Osteocyte (in vitro differentiated cells): ENCODE measurements around the gene TMEM59. TPM values are rescaled to one million over a fixed set of nuclear protein-coding genes. Genes with fewer than 3 reads are reported as not detected.

Experiments used
- DNase-seq: peaks from one replicate; pipeline ENCODE4 v3.0.0; 2021; ENCODE audit warnings: mixed read lengths; ENCODE audit not compliant: unreplicated experiment; ENCODE audit errors: extremely low spot score
- H3K27ac Mint-ChIP-seq: one replicate; pipeline ENCODE4 v1.8.0; 2021; ENCODE audit warnings: mild to moderate bottlenecking, mixed read lengths; ENCODE audit not compliant: unreplicated experiment
- H3K27me3 Mint-ChIP-seq: one replicate; pipeline ENCODE4 v1.8.0; 2021; ENCODE audit warnings: mixed read lengths; ENCODE audit not compliant: unreplicated experiment
- H3K36me3 Mint-ChIP-seq: one replicate; pipeline ENCODE4 v1.8.0; 2021; ENCODE audit warnings: mixed read lengths; ENCODE audit not compliant: unreplicated experiment
- H3K4me1 Mint-ChIP-seq: one replicate; pipeline ENCODE4 v1.8.0; 2021; ENCODE audit warnings: mixed read lengths; ENCODE audit not compliant: unreplicated experiment
- H3K4me3 Mint-ChIP-seq: one replicate; pipeline ENCODE4 v1.8.0; 2021; ENCODE audit warnings: mild to moderate bottlenecking, moderate library complexity, mixed read lengths; ENCODE audit not compliant: unreplicated experiment
- H3K9me3 Mint-ChIP-seq: one replicate; pipeline ENCODE4 v1.8.0; 2021; ENCODE audit warnings: mixed read lengths; ENCODE audit not compliant: unreplicated experiment
- CTCF ChIP-seq: fragments of 200-600 bp; sonication (generic); IDR thresholded peaks from 2 replicates; pipeline ENCODE4 v1.5.0; 2021; ENCODE audit warnings: antibody characterized with exemption, mild to moderate bottlenecking, moderate library complexity
- total RNA-seq: library from RNA; stranded (reverse); gene quantifications from 2 replicates; pipeline ENCODE4 v1.2.1, GENCODE V29; 2021

TMEM59 gene
- total RNA-seq, 1 donor from 2014 or later, result 409 TPM

GRCh38 chr1:54046671-54047383 lies 6.2 kb downstream of the TMEM59 start:
- Mint-ChIP-seq H3K27ac (no peak overlapping the region), H3K4me3 (no peak overlapping the region), H3K9me3 (no peaks in the 10 kb centered on the region), H3K27me3 (no peaks in the 10 kb centered on the region), H3K4me1 (peaks cover 11% of the 10 kb centered on the region), H3K36me3 (peaks cover 27% of the 10 kb centered on the region)
- TF ChIP-seq CTCF, result no peak
- DNase-seq, result no peak

DNA sequence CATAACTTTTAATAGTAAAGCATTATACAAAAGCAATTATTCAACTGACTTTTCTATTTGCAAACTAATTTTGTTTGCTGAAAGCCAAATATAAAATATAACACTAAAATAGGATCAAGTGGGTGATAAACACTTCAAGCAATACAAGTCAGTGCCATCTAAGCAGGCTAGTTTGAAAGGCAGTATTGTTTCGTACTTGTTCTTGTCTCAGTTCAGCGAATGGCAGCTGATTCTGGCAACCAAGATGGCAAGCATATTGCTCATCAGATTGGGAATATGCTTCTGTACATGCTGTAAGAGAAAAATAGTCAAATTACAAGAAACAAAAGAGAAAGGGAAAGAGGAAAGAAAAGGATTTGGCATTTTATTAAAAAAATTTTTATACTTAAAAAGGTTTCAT lies 7.5 kb downstream of the TMEM59 start:
- Mint-ChIP-seq H3K27ac (no peak overlapping the region), H3K4me3 (no peak overlapping the region), H3K36me3 (peaks cover 34% of the 10 kb centered on the region), H3K27me3 (no peaks in the 10 kb centered on the region), H3K9me3 (no peaks in the 10 kb centered on the region), H3K4me1 (peaks cover 9% of the 10 kb centered on the region)
- DNase-seq, result no peak
- no peak for TF ChIP-seq CTCF

- Mint-ChIP-seq H3K27ac (no peak overlapping the region), H3K4me3 (no peak overlapping the region), H3K4me1 (peaks cover 2% of the 10 kb centered on the region), H3K36me3 (peaks cover 52% of the 10 kb centered on the region), H3K27me3 (no peaks in the 10 kb centered on the region), H3K9me3 (no peaks in the 10 kb centered on the region)
- TF ChIP-seq CTCF, result no peak
- DNase-seq, result no peak
These were observed 11.2 kb downstream of the TMEM59 start for GRCh38 chr1:54041806-54042205.

GRCh38 chr1:54037476-54037875 lies 15.5 kb downstream of the TMEM59 start:
- DNase-seq, result no peak
- H3K9me3 Mint-ChIP-seq, result no peaks in the 10 kb centered on the region
- peaks cover 58% of the 10 kb centered on the region for H3K36me3 Mint-ChIP-seq
- H3K4me1 Mint-ChIP-seq, result no peaks in the 10 kb centered on the region
- no peaks in the 10 kb centered on the region for H3K27me3 Mint-ChIP-seq
- TF ChIP-seq CTCF, result no peak
- no peak overlapping the region for H3K27ac Mint-ChIP-seq
- H3K4me3 Mint-ChIP-seq, result no peak overlapping the region

DNA sequence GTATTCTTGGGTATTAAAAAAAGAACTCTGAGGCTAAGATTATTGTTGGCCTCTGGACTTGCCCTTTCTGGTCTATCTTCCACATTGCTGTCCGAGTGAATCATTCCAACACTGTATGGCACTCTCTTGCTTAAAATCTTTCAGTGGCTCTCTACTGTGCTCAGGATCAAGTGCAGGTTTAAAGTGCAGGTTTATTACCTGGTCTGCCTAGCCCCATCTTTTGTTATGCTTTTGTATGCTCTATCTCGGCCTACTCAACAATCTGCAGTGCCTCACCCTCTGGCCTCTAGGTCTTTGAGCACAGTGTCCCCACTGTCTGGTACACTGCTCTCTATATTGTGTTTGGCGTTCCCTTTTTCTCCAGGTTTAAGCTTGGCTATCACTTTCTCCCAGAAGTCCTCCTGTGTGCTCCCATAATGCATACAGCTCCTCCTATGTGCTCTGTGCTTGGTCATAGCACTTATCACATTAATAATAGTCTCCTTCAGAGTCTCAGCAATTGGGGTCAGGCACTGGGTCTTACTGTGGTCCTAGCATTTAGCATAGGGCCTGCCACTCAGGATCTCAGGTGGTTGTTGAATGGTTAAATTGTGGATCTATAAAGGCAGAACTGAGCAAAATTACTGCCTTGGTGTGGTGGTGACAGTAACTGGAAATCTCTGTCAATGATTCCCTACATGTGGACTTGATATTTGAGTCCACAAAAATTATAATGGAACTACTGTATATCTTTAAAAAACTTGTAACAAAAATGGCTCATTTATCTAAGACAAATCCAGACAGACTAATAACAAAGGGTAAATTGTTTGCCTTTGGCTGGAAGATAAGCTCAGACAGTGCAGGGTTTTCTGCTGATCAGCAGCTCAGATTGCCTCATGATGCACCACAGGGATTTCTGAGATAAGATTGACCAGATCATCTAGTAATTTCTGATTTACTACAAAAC lies 24.4 kb downstream of the TMEM59 start:
- Mint-ChIP-seq H3K9me3 (no peaks in the 10 kb centered on the region), H3K4me1 (no peaks in the 10 kb centered on the region), H3K4me3 (no peak overlapping the region), H3K27ac (no peak overlapping the region), H3K36me3 (peaks cover 32% of the 10 kb centered on the region), H3K27me3 (peaks cover 4% of the 10 kb centered on the region)
- DNase-seq, result no peak
- TF ChIP-seq CTCF, result no peak
